Progenitor cell of endocrine pancreas (in vitro differentiated cells): Measurements from ENCODE around the gene FGD3. TPM values are rescaled to one million over a fixed set of nuclear protein-coding genes. Genes with fewer than 3 reads are reported as not detected.

Source experiments
- DNase-seq: peaks from one replicate; pipeline ENCODE4 v3.0.0; 2021; ENCODE audit warnings: low spot score; ENCODE audit not compliant: unreplicated experiment
- H3K27ac Mint-ChIP-seq: 2 replicates; pipeline ENCODE4 v1.8.0; 2021; ENCODE audit warnings: mild to moderate bottlenecking, moderate library complexity, mixed read lengths
- H3K27me3 Mint-ChIP-seq: 2 replicates; pipeline ENCODE4 v1.8.0; 2021; ENCODE audit warnings: mixed read lengths
- H3K36me3 Mint-ChIP-seq: 2 replicates; pipeline ENCODE4 v1.8.0; 2022; ENCODE audit warnings: mixed read lengths; ENCODE audit not compliant: insufficient read depth
- H3K4me1 Mint-ChIP-seq: 2 replicates; pipeline ENCODE4 v1.8.0; 2021; ENCODE audit warnings: low read depth, mixed read lengths
- H3K4me3 Mint-ChIP-seq: 2 replicates; pipeline ENCODE4 v1.8.0; 2021; ENCODE audit warnings: low read depth, mild to moderate bottlenecking, moderate library complexity, mixed read lengths
- H3K9me3 Mint-ChIP-seq: 2 replicates; pipeline ENCODE4 v1.8.0; 2021; ENCODE audit warnings: low read depth, mixed read lengths
- CTCF ChIP-seq: fragments of 200-600 bp; sonication (generic); IDR thresholded peaks from one replicate; pipeline ENCODE4 v1.5.0; 2021; ENCODE audit warnings: antibody characterized with exemption, mild to moderate bottlenecking; ENCODE audit not compliant: unreplicated experiment
- total RNA-seq: library from RNA; stranded (reverse); gene quantifications from 2 replicates; pipeline ENCODE4 v1.2.1, GENCODE V29; 2021

FGD3 gene
- total RNA-seq, 1 donor from 2014 or later = 9.6 TPM

GRCh38 chr9:92965061-92965758, 17.9 kb downstream of the FGD3 start:
- H3K27me3 Mint-ChIP-seq = no peaks in the 10 kb centered on the region
- no peak overlapping the region for H3K27ac Mint-ChIP-seq
- peaks cover 14% of the 10 kb centered on the region for H3K4me1 Mint-ChIP-seq
- no peak for DNase-seq
- TF ChIP-seq CTCF = no peak
- H3K36me3 Mint-ChIP-seq = peaks cover 1% of the 10 kb centered on the region
- H3K9me3 Mint-ChIP-seq = no peaks in the 10 kb centered on the region
- no peak overlapping the region for H3K4me3 Mint-ChIP-seq

- Mint-ChIP-seq H3K36me3 (peaks cover 1% of the 10 kb centered on the region), H3K27ac (no peak overlapping the region), H3K4me1 (peaks cover 15% of the 10 kb centered on the region), H3K9me3 (no peaks in the 10 kb centered on the region), H3K4me3 (no peak overlapping the region), H3K27me3 (no peaks in the 10 kb centered on the region)
- TF ChIP-seq CTCF = no peak
- DNase-seq = no peak
Measured at GRCh38 chr9:92965759-92966517, 18.6 kb downstream of the FGD3 start.

- no peak for TF ChIP-seq CTCF
- Mint-ChIP-seq H3K4me3 (no peak overlapping the region), H3K9me3 (no peaks in the 10 kb centered on the region), H3K36me3 (peaks cover 1% of the 10 kb centered on the region), H3K4me1 (peaks cover 15% of the 10 kb centered on the region), H3K27ac (no peak overlapping the region), H3K27me3 (no peaks in the 10 kb centered on the region)
- DNase-seq = no peak
Measured at GRCh38 chr9:92966518-92966800, 19.1 kb downstream of the FGD3 start.

- peaks cover 15% of the 10 kb centered on the region for H3K4me1 Mint-ChIP-seq
- H3K27ac Mint-ChIP-seq = no peak overlapping the region
- no peak for DNase-seq
- no peaks in the 10 kb centered on the region for H3K27me3 Mint-ChIP-seq
- H3K9me3 Mint-ChIP-seq = no peaks in the 10 kb centered on the region
- H3K36me3 Mint-ChIP-seq = no peaks in the 10 kb centered on the region
- TF ChIP-seq CTCF = no peak
- no peak overlapping the region for H3K4me3 Mint-ChIP-seq
Measured at GRCh38 chr9:92968081-92968480, 20.8 kb downstream of the FGD3 start.

GRCh38 chr9:92969516-92970466, 22.5 kb downstream of the FGD3 start:
- H3K27me3 Mint-ChIP-seq = no peaks in the 10 kb centered on the region

More at GRCh38 chr9:92969516-92970466, 22.5 kb downstream of the FGD3 start:
- H3K27ac Mint-ChIP-seq = no peak overlapping the region
- peaks cover 15% of the 10 kb centered on the region for H3K4me1 Mint-ChIP-seq
- H3K36me3 Mint-ChIP-seq = peaks cover 5% of the 10 kb centered on the region
- no peak for DNase-seq
- no peak for TF ChIP-seq CTCF
- H3K4me3 Mint-ChIP-seq = no peak overlapping the region
- H3K9me3 Mint-ChIP-seq = no peaks in the 10 kb centered on the region
